Inferior parietal cortex (tissue), 1 donor: ENCODE results near the gene HID1.

Source experiments
- DNase-seq: peaks from one replicate; pipeline ENCODE4 v3.0.0-alpha.2; 2016; ENCODE audit errors: extremely low spot score

The HID1 gene

DNA sequence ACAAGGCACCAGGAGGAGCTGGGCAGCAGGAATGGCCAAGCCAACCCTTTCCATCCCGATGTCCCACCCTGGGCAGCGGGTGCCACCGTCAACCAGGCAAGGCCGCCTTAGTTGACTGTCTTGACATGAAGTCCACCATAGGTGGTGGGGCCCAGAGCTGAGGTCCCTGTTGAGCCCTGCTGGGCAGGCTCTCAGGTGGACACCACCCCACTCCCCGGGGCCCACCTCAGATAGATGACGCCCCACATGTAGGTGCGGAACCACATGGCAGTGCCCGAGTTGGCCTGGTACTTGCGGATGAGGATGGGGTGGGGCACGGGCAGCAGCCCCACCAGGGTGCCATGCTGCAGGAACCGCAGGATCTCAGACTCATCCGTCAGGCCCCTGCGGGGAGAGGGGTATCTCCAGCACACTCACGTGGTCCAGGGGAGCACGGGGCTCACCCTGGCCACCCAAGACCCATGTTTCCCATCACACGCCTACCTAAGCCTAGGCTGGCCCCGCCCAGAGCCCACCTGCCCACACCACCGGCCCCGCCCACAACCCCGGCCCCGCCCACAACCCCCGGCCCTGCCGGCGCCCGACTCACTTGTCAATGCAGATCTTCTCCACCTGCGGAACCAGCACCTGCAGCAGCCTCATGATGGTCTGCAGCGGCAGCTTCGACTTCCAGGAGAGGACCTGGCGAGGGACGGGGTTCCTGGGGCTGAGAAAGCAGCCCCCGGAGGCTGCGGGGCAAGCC lies 20.7 kb downstream of the HID1 start:
- DNase-seq, result no peak

DNA sequence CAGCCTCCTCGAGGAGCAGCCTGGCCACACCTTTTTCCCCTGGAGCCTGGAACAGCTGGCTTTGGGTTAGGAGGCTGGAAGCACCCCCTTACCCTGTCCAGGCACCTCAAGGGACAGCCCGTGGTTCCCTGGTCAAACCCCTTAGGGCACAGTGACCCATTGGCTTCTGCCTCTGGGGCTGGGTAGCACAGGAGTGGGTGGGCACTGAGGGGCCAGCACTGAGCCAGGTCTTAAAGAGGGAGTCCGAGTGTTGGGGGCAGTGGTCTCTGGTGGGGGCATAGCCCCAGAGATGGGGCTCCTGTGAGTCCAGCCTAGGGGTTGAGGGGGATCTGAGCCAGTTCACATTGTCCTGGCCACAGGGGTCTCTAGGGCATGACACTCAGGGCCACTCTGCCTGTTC lies 21.5 kb downstream of the HID1 start:
- no peak for DNase-seq

DNA sequence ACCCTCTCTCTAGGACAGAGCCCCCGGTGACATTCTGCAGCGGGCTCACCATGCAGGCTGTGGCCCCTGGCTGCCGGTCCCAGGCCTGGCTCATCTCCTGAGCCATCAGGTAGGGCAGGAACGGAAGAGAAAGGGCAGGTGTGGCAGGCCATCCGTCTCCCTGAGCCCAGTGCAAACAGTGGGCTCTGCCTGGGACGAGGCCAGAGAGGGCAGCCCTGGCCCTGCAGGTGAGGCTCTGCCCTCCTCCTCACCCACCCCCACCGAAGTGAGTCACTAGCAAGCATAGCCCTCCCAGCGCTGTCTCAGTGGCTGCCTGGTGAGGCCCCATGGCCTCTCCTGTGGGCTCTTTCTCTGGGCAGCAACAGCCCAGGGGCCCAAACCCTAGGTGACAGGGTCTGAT lies 22.4 kb downstream of the HID1 start:
- no peak for DNase-seq

DNA sequence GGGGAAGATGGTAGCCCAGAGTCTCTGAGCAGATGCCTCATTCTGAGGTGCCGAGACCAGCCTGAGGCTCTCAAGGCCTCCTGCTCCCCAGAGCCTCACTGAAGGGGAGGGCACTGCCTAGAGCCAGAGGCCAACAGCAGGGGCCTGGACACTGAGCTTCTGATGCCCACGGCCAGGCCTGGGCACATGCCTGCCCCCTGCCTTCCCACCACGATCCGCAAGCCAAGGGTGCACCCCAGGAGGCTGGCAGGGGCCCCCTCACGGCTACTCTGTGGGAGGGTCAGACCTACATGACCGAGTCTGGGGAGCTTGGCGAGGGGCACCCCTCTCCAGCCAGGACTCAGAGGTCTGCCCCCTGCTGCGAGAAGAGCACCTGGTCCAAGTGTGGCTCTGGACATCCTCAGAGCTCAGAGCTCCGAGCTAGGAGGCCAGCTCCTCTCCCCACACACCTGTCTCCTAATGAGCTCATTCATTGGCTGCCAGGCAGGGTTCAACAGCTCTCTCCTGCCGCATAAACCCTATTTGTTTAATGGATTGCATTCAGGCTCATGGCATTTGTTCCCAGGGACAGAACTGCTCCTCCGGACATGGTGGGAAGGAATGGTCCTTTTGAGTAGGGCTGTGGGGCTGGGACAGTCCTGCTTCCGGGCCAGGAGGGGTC lies 23.0 kb downstream of the HID1 start:
- no peak for DNase-seq

- no peak for DNase-seq
Measured at GRCh38 chr17:74947041-74947754, 25.4 kb downstream of the HID1 start.

GRCh38 chr17:74946641-74947040 lies 25.9 kb downstream of the HID1 start:
- DNase-seq, result no peak

DNA sequence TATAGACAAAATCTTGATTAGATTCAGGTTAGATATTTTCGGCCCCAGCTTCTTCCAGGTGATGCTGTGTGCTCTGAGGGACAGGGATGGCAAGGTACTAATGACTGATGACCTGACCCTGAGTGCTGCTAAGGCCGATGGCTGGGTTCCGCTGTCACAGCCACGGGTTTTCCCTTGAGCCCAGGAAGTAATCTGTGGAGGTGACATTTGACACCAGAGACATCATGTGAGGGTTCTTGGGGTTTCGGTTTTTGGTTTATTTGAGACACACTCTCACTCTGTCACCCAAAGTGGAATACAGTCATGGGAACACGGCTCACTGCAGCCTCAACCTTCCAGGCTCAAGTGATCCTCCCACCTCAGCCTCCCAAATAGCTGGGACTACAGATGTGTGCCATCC lies 27.0 kb downstream of the HID1 start:
- no peak for DNase-seq

GRCh38 chr17:74943808-74944522 lies 28.6 kb downstream of the HID1 start:
- DNase-seq, result no peak

DNA sequence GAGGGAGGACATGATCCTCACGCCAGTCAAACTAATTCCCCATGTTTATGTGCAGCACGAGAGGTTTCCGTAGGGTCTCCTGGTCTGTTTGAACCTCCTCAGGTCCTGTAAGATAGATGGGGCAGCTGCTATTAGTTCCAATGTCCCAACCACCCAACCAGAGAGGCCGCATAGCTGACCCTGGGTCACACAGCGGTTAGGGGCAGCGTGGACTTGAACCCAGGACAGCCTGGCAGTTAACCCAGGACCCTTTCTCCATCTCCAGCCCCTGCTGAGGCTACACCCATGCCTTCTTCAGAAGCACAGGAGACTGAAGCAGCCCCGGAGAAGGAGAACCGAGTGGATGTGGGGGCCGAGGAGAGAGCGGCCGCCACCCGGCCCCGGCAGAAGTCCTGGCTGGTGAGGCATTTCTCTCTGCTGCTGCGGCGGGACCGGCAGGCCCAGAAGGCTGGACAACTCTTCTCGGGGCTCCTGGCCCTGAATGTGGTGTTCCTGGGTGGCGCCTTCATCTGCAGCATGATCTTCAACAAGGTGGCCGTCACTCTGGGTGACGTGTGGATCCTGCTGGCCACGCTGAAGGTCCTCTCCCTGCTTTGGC lies 31.3 kb downstream of the HID1 start:
- DNase-seq, result no peak

- DNase-seq, result no peak
Measured at GRCh38 chr17:74939534-74939933, 33.0 kb downstream of the HID1 start.

DNA sequence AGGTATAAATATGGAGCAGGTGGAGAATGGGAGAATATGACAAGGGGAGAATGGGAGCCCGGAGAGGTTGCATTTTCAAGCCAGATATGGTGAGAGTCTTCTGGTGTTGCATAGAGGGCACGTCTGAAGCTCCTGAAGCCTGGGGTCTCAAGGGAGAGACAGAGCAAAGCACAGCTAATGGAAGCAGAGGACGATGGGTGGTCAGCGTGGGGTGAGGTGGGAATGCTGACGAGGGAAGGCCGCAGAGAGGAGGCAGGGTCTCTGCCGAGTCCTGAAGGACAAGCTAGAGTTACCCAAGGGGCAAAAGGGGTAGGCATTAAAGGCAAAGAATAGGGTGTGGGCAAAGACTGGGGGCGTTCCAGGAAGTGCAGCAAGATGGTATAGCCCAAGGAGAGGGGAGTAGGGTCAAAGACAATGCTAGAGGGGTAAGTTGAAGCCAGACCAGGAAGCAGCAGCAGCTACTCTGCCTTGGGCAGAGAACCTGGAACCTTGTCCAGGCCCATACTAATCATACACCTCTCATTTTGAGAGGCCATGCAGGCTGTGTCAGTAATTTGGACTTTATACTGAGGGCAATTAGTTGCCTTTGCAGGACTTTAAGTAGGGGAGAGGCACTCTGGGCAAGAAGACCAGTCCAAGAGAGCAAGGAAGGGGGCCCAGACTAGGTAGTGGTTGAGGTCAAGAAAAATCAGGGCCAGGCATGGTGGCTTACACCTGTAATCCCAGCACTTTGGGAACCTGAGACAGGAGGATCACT lies 34.2 kb downstream of the HID1 start:
- DNase-seq, result no peak

- no peak for DNase-seq
Measured at GRCh38 chr17:74937064-74938051, 35.2 kb downstream of the HID1 start.

- DNase-seq, result no peak
Measured at GRCh38 chr17:74936470-74936799, 36.1 kb downstream of the HID1 start.

DNA sequence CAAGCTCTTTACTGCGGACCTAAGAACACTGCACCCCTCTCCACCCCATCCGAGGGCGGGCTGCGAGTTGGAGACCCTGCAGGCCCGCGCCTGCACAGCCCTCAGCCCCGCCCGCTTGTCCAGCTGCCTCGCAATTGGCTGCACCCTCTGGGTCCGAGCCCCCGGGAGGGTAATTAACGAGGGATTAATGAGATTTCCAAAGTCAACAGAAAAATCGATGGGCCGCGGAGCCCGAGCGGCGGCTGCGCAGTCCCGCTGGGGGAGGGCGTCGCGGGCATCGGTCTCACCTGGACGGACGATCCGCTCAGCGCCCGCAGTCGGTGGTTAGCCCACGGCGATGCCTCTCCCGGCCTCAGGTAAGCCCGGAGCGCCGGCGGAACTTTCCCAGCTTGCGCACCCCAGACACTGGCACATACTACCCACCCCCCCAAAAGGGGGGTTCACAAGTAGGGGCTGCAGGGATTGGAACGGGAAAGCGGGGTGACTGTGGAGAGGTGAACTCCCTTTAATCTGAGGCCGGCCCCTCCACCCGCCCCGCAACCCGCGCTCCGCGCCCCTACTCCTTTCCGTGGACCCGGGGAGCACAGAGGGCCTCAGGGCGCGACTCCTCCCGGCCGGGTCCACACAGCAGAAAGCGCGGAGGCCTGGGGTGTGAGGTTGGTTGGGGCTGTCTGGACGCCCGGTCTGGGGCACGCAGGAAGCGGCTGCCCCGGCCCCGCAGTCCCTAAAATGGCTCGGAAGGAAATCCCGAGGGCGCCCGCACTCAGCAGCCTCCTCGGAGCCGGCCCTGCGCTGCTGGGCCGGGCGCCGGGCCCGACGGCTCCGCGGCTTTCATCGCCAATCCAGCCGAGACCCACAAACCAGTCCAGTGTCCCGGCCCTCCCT lies 36.7 kb downstream of the HID1 start, which contains the start of gene OTOP3:
TSS of gene OTOP3 (plus strand) at position 314 of the 885 bp plus-strand sequence. CDS start at position 338, 24 bp downstream.
- no peak for DNase-seq

DNA sequence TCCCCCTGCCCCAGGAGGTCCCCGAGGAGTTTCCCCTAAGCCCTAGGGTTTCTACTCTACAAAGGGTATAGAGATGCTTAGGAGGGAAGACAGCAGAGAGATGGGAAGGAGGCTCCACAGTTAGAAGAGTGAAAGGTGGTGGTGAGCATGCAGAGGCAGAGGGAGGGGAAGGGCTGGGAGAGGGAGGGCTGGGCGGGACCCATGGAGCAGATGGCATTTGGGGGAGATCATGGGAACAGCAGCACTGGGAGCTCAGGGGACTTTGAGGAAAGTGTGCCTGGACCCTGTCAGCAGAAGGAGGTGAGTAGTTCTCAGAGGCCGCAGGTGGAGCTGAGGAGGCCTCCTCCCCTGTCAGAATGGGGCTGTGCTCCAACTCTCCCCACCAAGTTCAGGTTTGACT lies 37.5 kb downstream of the HID1 start:
- DNase-seq, result no peak

DNA sequence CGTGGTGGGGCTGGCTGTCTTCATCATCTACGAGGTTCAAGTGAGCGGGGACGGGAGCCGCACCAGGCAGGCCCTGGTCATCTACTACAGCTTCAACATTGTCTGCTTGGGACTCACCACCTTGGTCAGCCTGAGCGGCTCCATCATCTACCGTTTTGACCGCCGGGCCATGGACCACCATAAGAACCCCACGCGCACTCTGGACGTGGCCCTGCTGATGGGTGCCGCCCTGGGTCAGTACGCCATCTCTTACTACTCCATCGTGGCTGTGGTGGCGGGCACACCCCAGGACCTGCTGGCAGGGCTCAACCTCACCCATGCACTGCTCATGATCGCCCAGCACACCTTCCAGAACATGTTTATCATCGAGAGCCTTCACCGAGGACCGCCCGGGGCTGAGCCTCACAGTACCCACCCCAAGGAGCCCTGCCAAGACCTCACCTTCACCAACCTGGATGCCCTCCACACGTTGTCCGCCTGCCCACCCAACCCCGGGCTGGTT lies 42.0 kb downstream of the HID1 start:
- DNase-seq, result no peak

GRCh38 chr17:74928786-74929185 lies 43.8 kb downstream of the HID1 start:
- no peak for DNase-seq

GRCh38 chr17:74925242-74925641 lies 47.3 kb downstream of the HID1 start:
- DNase-seq, result no peak
